NCI-H1048 (cell line): ENCODE data around the gene FABP1.

ENCODE experiments used
- DNase-seq: peaks from one replicate; lab custom pipeline; 2025; lab: John Stamatoyannopoulos, UW

FABP1 gene

DNA sequence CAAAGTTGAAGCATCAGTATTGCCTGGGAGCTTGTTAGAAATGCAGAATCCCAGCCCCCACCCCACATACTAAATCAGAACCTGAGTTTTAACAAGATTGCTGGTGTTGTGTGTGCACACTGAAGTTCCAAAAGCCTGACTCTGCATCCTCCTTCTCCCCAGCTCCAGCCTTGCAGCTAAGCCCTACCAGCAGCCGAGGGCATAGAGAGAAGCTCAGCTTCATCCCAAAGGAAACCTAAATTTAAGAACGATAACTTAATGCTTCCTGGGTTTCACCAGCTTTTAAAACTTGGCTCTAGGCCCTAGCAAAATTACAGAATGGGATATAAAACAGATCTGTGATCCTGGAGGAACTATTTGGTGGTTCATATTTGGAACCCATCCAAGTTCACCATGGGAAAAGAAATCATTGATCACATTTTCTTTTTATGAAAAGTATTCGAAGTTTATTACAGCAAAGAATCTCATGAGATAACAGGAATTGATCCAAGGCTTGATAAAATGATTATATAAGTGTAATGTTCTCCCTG lies 49.2 kb downstream of the FABP1 start:
- DNase-seq: no peak

DNA sequence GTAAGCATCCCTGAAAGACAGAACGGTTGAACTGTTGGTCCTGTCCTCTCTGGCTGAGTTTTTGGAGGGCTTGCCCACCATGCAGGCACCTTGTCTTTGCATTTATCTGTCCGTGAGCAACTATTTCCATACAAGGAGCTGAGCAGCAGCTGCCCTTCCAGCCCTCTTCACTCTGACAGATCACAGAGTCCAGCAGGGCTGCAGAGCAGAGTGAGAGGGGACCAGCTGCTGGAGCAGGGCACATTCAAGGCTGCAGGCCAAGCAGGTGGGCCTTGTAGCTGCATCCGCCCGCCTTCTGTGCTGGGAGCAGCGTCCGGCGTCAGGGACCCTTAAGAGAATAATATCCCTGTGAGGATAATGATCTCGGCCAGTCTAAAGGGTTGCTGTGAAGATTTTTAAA lies 50.8 kb downstream of the FABP1 start:
- DNase-seq: no peak

DNA sequence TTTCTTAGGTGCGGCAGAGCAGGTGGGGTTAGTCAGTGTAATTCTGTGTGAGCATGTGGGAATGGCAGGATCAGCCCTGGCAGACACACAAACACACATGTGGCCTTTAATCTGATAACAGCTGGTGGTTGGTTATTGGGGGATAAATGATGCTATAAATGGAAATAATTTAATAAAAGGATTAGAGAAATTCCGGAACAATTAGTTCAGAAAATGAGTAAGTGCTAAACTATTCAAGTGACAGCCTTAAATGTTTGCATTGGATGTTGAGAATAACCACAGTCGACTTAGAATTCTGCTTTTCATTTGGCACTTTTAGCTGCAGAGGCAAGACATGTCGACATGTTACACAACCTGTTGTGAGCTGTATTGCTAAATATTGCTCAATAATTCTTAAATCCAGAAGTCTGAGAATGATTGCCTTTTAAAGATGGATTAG lies 53.0 kb downstream of the FABP1 start:
- DNase-seq: no peak

DNA sequence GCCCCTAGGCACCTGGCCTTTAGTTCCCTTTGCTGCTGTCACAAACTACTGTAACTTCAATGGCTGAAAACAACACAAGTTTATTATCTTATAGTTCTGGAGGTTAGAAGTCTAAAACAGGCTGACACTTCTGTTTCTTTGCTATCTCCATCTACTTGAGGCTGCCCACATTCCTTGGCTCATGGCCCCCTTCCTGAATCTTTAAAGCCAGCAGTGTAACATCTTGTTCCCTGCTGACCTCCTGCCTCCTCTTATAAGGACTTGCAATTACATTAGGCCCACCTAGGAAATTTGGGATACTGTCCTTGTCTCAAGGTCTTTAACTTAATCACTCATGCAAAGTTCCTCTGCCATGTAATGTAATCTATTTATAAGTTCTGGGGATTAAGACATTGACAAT lies 53.7 kb downstream of the FABP1 start:
- no peak for DNase-seq
